H1 (cell line): ENCODE data around the gene C22orf31. TPM values are rescaled to one million over a fixed set of nuclear protein-coding genes. Genes with fewer than 3 reads are reported as not detected.

ENCODE experiments used
- CTCF ChIA-PET: fragments of 300-600 bp; sonication (Branson Sonifier 250); formaldehyde crosslinking; loops from one replicate; lab custom pipeline; 2021; ENCODE audit not compliant: partially characterized antibody; lab: Charles Lee
- POLR2A ChIA-PET: fragments of 300-600 bp; sonication (Branson Sonifier 250); formaldehyde crosslinking; loops from one replicate; lab custom pipeline; 2021; ENCODE audit warnings: inconsistent platforms; ENCODE audit not compliant: partially characterized antibody; lab: Charles Lee
- DNase-seq, 2 experiments: peaks; one replicate each; pipeline versions ENCODE4 v3.0.0 to v3.0.0-alpha.2; 2010 to 2022; ENCODE audit warnings: low spot score in 2 of 2, low read depth in 1 of 2, mixed read lengths in 1 of 2
- FAIRE-seq: peaks from 2 replicates; lab custom pipeline; 2011; peaks lifted over from hg19 to GRCh38; lab: Jason Lieb, UNC
- H2AFZ ChIP-seq: 2 replicates; pipeline ENCODE4 v1.8.1; 2012; ENCODE audit warnings: low read length, inconsistent platforms
- H2AK5ac ChIP-seq: 2 replicates; pipeline ENCODE4 v1.6.1; 2013; ENCODE audit warnings: low read depth, low read length
- H2BK120ac ChIP-seq: replicated peaks from 2 replicates; pipeline ENCODE3; 2013; ENCODE audit warnings: low read depth, low read length, inconsistent platforms
- H2BK12ac ChIP-seq: 2 replicates; pipeline ENCODE4 v1.6.1; 2013; ENCODE audit warnings: low read depth, low read length
- H2BK15ac ChIP-seq: 2 replicates; pipeline ENCODE4 v1.6.1; 2013; ENCODE audit warnings: low read length
- H2BK20ac ChIP-seq: 2 replicates; pipeline ENCODE4 v1.6.1; 2013; ENCODE audit warnings: low read length
- H2BK5ac ChIP-seq: 2 replicates; pipeline ENCODE4 v1.6.1; 2013; ENCODE audit warnings: low read depth, low read length
- H3K14ac ChIP-seq: 2 replicates; pipeline ENCODE4 v1.6.1; 2013; ENCODE audit warnings: inconsistent platforms; ENCODE audit not compliant: insufficient read length
- H3K18ac ChIP-seq: 2 replicates; pipeline ENCODE4 v1.6.1; 2013; ENCODE audit warnings: low read length; ENCODE audit errors: extremely low read depth
- H3K23ac ChIP-seq: 2 replicates; pipeline ENCODE4 v1.6.1; 2013; ENCODE audit warnings: inconsistent platforms; ENCODE audit not compliant: insufficient read length
- H3K23me2 ChIP-seq: 2 replicates; pipeline ENCODE4 v1.6.1; 2013; ENCODE audit warnings: low read depth, low read length
- H3K27ac ChIP-seq: 2 replicates; pipeline ENCODE4 v1.6.1; 2011; ENCODE audit warnings: low read depth, low read length, inconsistent platforms
- H3K27me3 ChIP-seq, 4 experiments: replicated peaks in 1 of 4; 1 replicate in 1 of 4; 2 replicates in 3 of 4; pipeline versions ENCODE4 v1.6.1 to v1.8.1; 2011 to 2013; ENCODE audit warnings: low read length in 3 of 4, mild to moderate bottlenecking in 3 of 4, inconsistent platforms in 2 of 4, mixed read lengths in 2 of 4, moderate library complexity in 1 of 4; ENCODE audit not compliant: control insufficient read depth in 3 of 4, insufficient read depth in 3 of 4; ENCODE audit errors: extremely low read depth in 1 of 4
- H3K36me3 ChIP-seq, 4 experiments: 2 replicates each; pipeline versions ENCODE4 v1.6.1 to v1.8.1; 2011 to 2013; ENCODE audit warnings: mild to moderate bottlenecking in 4 of 4, low read length in 3 of 4, moderate library complexity in 2 of 4, control low read depth in 1 of 4, inconsistent platforms in 1 of 4; ENCODE audit not compliant: insufficient read depth in 4 of 4, control insufficient read depth in 2 of 4
- H3K4ac ChIP-seq: replicated peaks from 2 replicates; pipeline ENCODE3; 2013; ENCODE audit warnings: low read length, low read depth, mixed read lengths, inconsistent platforms; ENCODE audit not compliant: insufficient read length
- H3K4me1 ChIP-seq, 4 experiments: replicated peaks in 1 of 4; 1 replicate in 1 of 4; 2 replicates in 3 of 4; pipeline versions ENCODE4 v1.6.1 to v1.8.1; 2011 to 2013; ENCODE audit warnings: low read length in 3 of 4, inconsistent platforms in 2 of 4, mixed read lengths in 1 of 4; ENCODE audit not compliant: insufficient read depth in 4 of 4, control insufficient read depth in 3 of 4
- H3K4me2 ChIP-seq, 2 experiments: 2 replicates each; pipeline versions ENCODE4 v1.6.1 to v1.8.1; 2011 to 2013; ENCODE audit warnings: low read depth in 2 of 2, low read length in 2 of 2, control low read depth in 1 of 2, inconsistent platforms in 1 of 2, mild to moderate bottlenecking in 1 of 2; ENCODE audit not compliant: insufficient read depth in 1 of 2
- H3K4me3 ChIP-seq, 4 experiments: fragments of 200-600, 300-600 bp in 1 of 4; sonication (generic), shearing (Covaris generic), sonication (Bioruptor Twin) in 1 of 4; 2 replicates each; pipeline versions ENCODE4 v1.5.1 to v1.8.1; 2011 to 2016; ENCODE audit warnings: low read length in 4 of 4, low read depth in 3 of 4, control low read depth in 2 of 4, inconsistent platforms in 2 of 4, mild to moderate bottlenecking in 2 of 4, mixed read lengths in 1 of 4, moderate library complexity in 1 of 4; ENCODE audit not compliant: insufficient read depth in 2 of 4; ENCODE audit errors: extremely low read depth in 1 of 4
- H3K56ac ChIP-seq: replicated peaks from 2 replicates; pipeline ENCODE3; 2013; ENCODE audit warnings: low read depth, mild to moderate bottlenecking, mixed read lengths, low read length, inconsistent platforms; ENCODE audit not compliant: insufficient read length
- H3K79me1 ChIP-seq: 2 replicates; pipeline ENCODE4 v1.6.1; 2013; ENCODE audit warnings: low read depth, low read length, control low read depth
- H3K79me2 ChIP-seq, 2 experiments: 2 replicates each; pipeline versions ENCODE4 v1.6.1 to v1.8.1; 2012 to 2013; ENCODE audit warnings: low read length in 2 of 2, mild to moderate bottlenecking in 2 of 2, inconsistent platforms in 1 of 2; ENCODE audit not compliant: insufficient read depth in 2 of 2, control insufficient read depth in 1 of 2
- H3K9ac ChIP-seq, 4 experiments: replicated peaks in 1 of 4; 1 replicate in 1 of 4; 2 replicates in 3 of 4; pipeline versions ENCODE4 v1.6.1 to v1.8.1; 2011 to 2013; ENCODE audit warnings: low read depth in 3 of 4, low read length in 3 of 4, control low read depth in 2 of 4, mild to moderate bottlenecking in 2 of 4, moderate library complexity in 2 of 4, inconsistent platforms in 1 of 4; ENCODE audit errors: extremely low read depth in 1 of 4
- H3K9me3 ChIP-seq, 2 experiments: 2 replicates each; pipeline versions ENCODE4 v1.6.1 to v1.8.1; 2012 to 2013; ENCODE audit warnings: mild to moderate bottlenecking in 2 of 2, moderate library complexity in 2 of 2, control low read depth in 1 of 2, inconsistent platforms in 1 of 2, low read depth in 1 of 2, low read length in 1 of 2, mixed read lengths in 1 of 2; ENCODE audit not compliant: insufficient read depth in 2 of 2
- H4K20me1 ChIP-seq, 2 experiments: replicated peaks in 1 of 2; 2 replicates each; pipeline versions ENCODE3 to v1.8.1; 2011 to 2013; ENCODE audit warnings: inconsistent platforms in 2 of 2, low read length in 2 of 2, mild to moderate bottlenecking in 1 of 2; ENCODE audit not compliant: insufficient read depth in 2 of 2, control insufficient read depth in 1 of 2
- H4K5ac ChIP-seq: 2 replicates; pipeline ENCODE4 v1.6.1; 2013; ENCODE audit warnings: low read length, low read depth, mixed read lengths, inconsistent platforms; ENCODE audit not compliant: insufficient read length
- H4K8ac ChIP-seq: 2 replicates; pipeline ENCODE4 v1.8.0; 2013; ENCODE audit warnings: mild to moderate bottlenecking, moderate library complexity, low read length, inconsistent platforms; ENCODE audit not compliant: insufficient read depth; ENCODE audit errors: extremely low read depth
- H4K91ac ChIP-seq: replicated peaks from 2 replicates; pipeline ENCODE3; 2013; ENCODE audit warnings: low read length, mixed read lengths, inconsistent platforms; ENCODE audit not compliant: insufficient read length
- CBX5 ChIP-seq: fragments of 300-800, 300-1000 bp; sonication (generic); IDR thresholded peaks from 2 replicates; pipeline ENCODE4 v1.7.1; 2016; ENCODE audit warnings: antibody characterized with exemption, low read length, low read depth
- CBX8 ChIP-seq: fragments of 300-800, 300-1000 bp; sonication (generic); IDR thresholded peaks from 2 replicates; pipeline ENCODE4 v1.7.1; 2016; ENCODE audit warnings: low read depth, low read length, borderline replicate concordance
- CEBPB ChIP-seq: IDR thresholded peaks from 2 replicates; pipeline ENCODE4 v1.6.1; 2012; ENCODE audit warnings: low read depth, low read length
- EZH2 ChIP-seq: fragments of 200-600 bp; sonication (generic); IDR thresholded peaks from 2 replicates; pipeline ENCODE4 v1.7.1; 2012; ENCODE audit warnings: low read depth, mild to moderate bottlenecking, moderate library complexity, low read length, inconsistent platforms; ENCODE audit not compliant: severe bottlenecking
- FOSL1 ChIP-seq: IDR thresholded peaks from 2 replicates; pipeline ENCODE4 v1.6.1; 2011; ENCODE audit warnings: mild to moderate bottlenecking, low read depth, low read length, moderate library complexity; ENCODE audit not compliant: insufficient read depth
- HDAC6 ChIP-seq: IDR thresholded peaks from one replicate; pipeline ENCODE4 v1.7.1; 2012; ENCODE audit warnings: low read depth, mild to moderate bottlenecking, inconsistent platforms, low read length, moderate library complexity
- JUND ChIP-seq: IDR thresholded peaks from 2 replicates; pipeline ENCODE4 v1.6.1; 2011; ENCODE audit warnings: mild to moderate bottlenecking, improper control_type of control experiment, low read length
- KDM4A ChIP-seq: IDR thresholded peaks from one replicate; pipeline ENCODE4 v1.7.1; 2012; ENCODE audit warnings: low read depth, mild to moderate bottlenecking, moderate library complexity, low read length, inconsistent platforms; ENCODE audit not compliant: severe bottlenecking
- RXRA ChIP-seq: IDR thresholded peaks from 2 replicates; pipeline ENCODE4 v1.6.1; 2011; ENCODE audit warnings: low read depth, mild to moderate bottlenecking, low read length, moderate library complexity; ENCODE audit not compliant: insufficient read depth
- WGBS, 2 experiments: shearing (Covaris generic) in 1 of 2; methylation state at CpG; one replicate each; pipeline versions ENCODE4 v1.1.6 to v1.1.7; 2013 to 2015; ENCODE audit warnings: low lambda C conversion rate in 2 of 2, mixed read lengths in 2 of 2, inconsistent platforms in 1 of 2, low coverage in 1 of 2, missing lambda C conversion rate in 1 of 2; ENCODE audit not compliant: insufficient replicate concordance in 2 of 2, insufficient coverage in 1 of 2, insufficient read length in 1 of 2; ENCODE audit errors: extremely low coverage in 1 of 2, missing lambda C conversion rate in 1 of 2; 5-methylcytosine and 5-hydroxymethylcytosine counted together
- polyA plus RNA-seq, 7 experiments: library from polyadenylated mRNA; depleted of rRNA in 3 of 7; stranded (reverse) in 5 of 7; unstranded in 2 of 7; fragments of >200 nt in 5 of 7; fragments of 200-250 nt in 2 of 7; gene quantifications; 1 replicate in 5 of 7; 2 replicates in 1 of 7; 4 replicates in 1 of 7; pipeline versions ENCODE4 v1.2.1 to v1.2.3, GENCODE V29; 2011 to 2013; ENCODE audit warnings: missing spikeins in 2 of 7, mixed read lengths in 2 of 7
- total RNA-seq: library from RNA; stranded (reverse); fragmentation: NEBNext Ultra II Directional; extraction: Animal tissue kit (Norgen Biotek cat#: 25700); gene quantifications from 2 replicates; pipeline ENCODE4 v1.2.1, GENCODE V29; 2021
- TF ChIP-seq, protein P1 (sequence below): IDR thresholded peaks from 2 replicates; pipeline ENCODE4 v1.6.1; 2012; ENCODE audit warnings: inconsistent platforms
- TF ChIP-seq, protein P2 (sequence below), 3 experiments: IDR thresholded peaks; 1 replicate in 2 of 3; 2 replicates in 1 of 3; pipeline versions ENCODE4 v1.5.1 to v1.6.1; 2011; ENCODE audit warnings: low read length in 3 of 3, mild to moderate bottlenecking in 3 of 3, inconsistent platforms in 2 of 3, low read depth in 1 of 3, moderate library complexity in 1 of 3; ENCODE audit not compliant: insufficient read depth in 1 of 3; ENCODE audit errors: control extremely low read depth in 1 of 3

C22orf31 gene
- total and polyA plus RNA-seq, 2 of the 8 experiments (the other 6 are each of a cell fraction or from before 2014, with no cell fraction given), result not detected

DNA sequence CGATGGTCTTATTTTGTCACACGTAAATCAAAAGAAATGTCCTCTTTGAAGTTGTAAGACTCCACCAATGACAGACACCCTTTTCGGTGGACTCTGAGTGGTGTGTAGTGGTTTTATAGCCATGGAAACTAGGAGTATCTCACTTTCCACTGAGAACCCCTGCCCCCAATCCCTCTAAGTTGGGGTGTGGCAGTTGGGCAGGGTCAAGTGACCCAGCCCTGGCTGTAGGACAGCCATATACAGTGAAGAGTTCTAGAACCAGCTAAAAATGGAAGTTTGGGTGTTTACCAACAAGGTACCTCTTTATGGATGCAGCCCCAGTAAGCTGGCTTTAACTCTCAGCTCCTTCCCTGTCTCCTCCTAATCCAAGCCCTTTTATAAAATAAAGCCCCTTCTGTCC lies 5.2 kb downstream of the C22orf31 start:
- Histone ChIP-seq H4K91ac (no peak overlapping the region), H3K36me3 (no peaks in the 10 kb centered on the region), H3K9me3 (no peaks in the 10 kb centered on the region), H4K5ac (no peak overlapping the region), H3K27ac (no peak overlapping the region), H3K4me3 (no peak overlapping the region), H3K4ac (no peak overlapping the region), H3K23ac (no peak overlapping the region), H3K14ac (no peak overlapping the region), H3K23me2 (no peaks in the 10 kb centered on the region), H2AK5ac (no peak overlapping the region), H2AFZ (no peak overlapping the region), H3K9ac (no peak overlapping the region), H2BK120ac (no peak overlapping the region), H3K4me1 (peaks cover 0 to 27% (median 18%) of the 10 kb centered on the region in 4 experiments; a peak in 6 of 7 replicates), H3K27me3 (no peaks in the 10 kb centered on the region), H3K56ac (no peak overlapping the region), H3K18ac (no peak overlapping the region; the same call in 1 of the 2 replicates), H2BK12ac (no peak overlapping the region), H2BK15ac (no peak overlapping the region), H4K8ac (no peak overlapping the region), H3K4me2 (no peak overlapping the region), H4K20me1 (no peaks in the 10 kb centered on the region), H3K79me1 (no peaks in the 10 kb centered on the region), H3K79me2 (no peaks in the 10 kb centered on the region), H2BK20ac (no peak overlapping the region), H2BK5ac (no peak overlapping the region)
- FAIRE-seq, result no peak
- ChIA-PET CTCF (interaction anchor here (0.7 to 1.7 kb wide), 2 partner anchors 9 to 19 kb away, joined by 4 to 6 read pairs; no protein-coding TSS in a partner anchor), POLR2A (interaction anchor here (1.9 to 2.1 kb wide), 2 partner anchors 9 to 11 kb away, joined by 6 to 7 read pairs; no protein-coding TSS in a partner anchor)
- WGBS, 2 experiments, result 91% methylated on average over 3 of the region's 3 CpGs; no CpG with 5 or more reads in 1 of the 2 experiments
- DNase-seq, result no peak
- TF ChIP-seq JUND (no peak), CEBPB (no peak), KDM4A (no peak), RXRA (no peak), EZH2 (no peak), CBX8 (no peak), HDAC6 (no peak), CBX5 (no peak), FOSL1 (no peak)
- TF ChIP-seq, protein P1, sequence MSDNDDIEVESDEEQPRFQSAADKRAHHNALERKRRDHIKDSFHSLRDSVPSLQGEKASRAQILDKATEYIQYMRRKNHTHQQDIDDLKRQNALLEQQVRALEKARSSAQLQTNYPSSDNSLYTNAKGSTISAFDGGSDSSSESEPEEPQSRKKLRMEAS, result no peak
- TF ChIP-seq, protein P2, sequence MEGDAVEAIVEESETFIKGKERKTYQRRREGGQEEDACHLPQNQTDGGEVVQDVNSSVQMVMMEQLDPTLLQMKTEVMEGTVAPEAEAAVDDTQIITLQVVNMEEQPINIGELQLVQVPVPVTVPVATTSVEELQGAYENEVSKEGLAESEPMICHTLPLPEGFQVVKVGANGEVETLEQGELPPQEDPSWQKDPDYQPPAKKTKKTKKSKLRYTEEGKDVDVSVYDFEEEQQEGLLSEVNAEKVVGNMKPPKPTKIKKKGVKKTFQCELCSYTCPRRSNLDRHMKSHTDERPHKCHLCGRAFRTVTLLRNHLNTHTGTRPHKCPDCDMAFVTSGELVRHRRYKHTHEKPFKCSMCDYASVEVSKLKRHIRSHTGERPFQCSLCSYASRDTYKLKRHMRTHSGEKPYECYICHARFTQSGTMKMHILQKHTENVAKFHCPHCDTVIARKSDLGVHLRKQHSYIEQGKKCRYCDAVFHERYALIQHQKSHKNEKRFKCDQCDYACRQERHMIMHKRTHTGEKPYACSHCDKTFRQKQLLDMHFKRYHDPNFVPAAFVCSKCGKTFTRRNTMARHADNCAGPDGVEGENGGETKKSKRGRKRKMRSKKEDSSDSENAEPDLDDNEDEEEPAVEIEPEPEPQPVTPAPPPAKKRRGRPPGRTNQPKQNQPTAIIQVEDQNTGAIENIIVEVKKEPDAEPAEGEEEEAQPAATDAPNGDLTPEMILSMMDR (IDR thresholded peaks at IDR 0.05; ENCODE audit: control extremely low read depth in 1 of 3, insufficient read depth in 1 of 3, low read depth in 1 of 3, low read length in 3 of 3), result no peak
